D721Med (cell line): ENCODE data around the gene LRRFIP1.

Experiments used
- DNase-seq: peaks from one replicate; pipeline ENCODE4 v3.0.0; 2011; ENCODE audit warnings: low spot score; ENCODE audit not compliant: insufficient read length
- FAIRE-seq: peaks from 2 replicates; lab custom pipeline; 2011; peaks lifted over from hg19 to GRCh38; lab: Jason Lieb, UNC
- CTCF ChIP-seq: IDR thresholded peaks from 2 replicates; pipeline ENCODE4 v1.5.1; 2012; ENCODE audit warnings: mild to moderate bottlenecking, control low read depth; ENCODE audit not compliant: insufficient read depth; ENCODE audit errors: missing control alignments

LRRFIP1 gene

DNA sequence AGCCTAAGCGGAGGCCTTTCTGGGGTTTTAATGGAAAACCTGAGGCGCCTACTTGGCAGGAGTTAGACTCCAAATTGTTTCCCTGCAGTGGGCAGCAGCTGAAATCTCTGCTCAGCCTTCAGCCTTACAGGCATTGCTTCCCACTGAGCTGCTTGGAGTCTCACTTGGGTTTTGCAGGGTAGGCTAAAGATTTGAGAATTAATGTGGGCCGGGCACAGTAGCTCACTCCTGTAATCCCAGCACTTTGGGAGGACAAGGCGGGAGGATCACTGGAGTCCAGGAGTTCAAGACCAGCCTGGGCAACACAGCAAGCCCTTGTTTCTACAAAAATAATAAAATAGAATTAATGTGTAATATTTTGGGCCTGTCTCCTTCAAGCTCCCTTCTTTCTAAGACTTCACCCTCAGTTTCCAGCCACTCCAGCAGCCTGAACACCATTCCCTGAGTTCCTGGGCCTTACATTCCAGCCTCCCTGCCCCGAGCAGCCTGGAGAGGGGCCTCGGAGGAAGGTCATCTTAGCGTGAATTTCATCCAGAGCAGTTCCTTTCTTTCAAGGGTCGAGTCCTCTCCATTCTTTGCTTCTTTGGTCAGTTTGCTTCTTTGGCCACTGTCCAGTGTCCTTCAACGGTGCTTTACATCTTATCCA is 27.8 kb upstream of the LRRFIP1 start:
- no peak for DNase-seq
- no peak for FAIRE-seq
- TF ChIP-seq CTCF, result no peak

- FAIRE-seq (no peak), DNase-seq (no peak)
- TF ChIP-seq CTCF, result no peak
Measured at GRCh38 chr2:237600205-237600846, 27.1 kb upstream of the LRRFIP1 start.

GRCh38 chr2:237601453-237602116 is 25.8 kb upstream of the LRRFIP1 start:
- FAIRE-seq (no peak), DNase-seq (no peak)
- no peak for TF ChIP-seq CTCF

DNA sequence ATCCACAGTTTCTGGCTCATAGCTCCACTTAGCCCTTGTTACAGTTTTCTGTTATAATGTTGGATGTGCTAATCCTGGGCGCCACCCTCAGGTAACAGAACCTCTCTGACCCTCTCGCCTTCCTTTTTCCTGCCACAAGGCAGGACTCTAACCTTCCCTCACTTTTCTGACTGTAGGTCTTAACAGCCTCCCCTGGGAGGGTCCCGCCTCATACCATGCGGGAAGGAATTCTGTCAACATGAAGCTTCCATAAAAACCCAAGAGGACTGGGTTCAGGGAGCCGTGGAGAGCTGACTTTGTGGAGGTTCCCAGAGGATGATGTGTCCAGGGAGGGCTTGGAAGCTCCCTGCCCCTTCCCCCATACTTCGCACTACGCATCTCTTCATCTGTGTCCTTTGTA is 25.0 kb upstream of the LRRFIP1 start:
- DNase-seq (no peak), FAIRE-seq (no peak)
- no peak for TF ChIP-seq CTCF

GRCh38 chr2:237603049-237603717 is 24.2 kb upstream of the LRRFIP1 start:
- TF ChIP-seq CTCF, result no peak
- FAIRE-seq (no peak), DNase-seq (no peak)

- DNase-seq (no peak), FAIRE-seq (no peak)
- no peak for TF ChIP-seq CTCF
Measured at GRCh38 chr2:237603718-237604362, 23.5 kb upstream of the LRRFIP1 start.
